GM21526 (cell line): Measurements from ENCODE around the gene PSMD12.
"Not testable (repeated sequence)": the region's sequence is repeated elsewhere in the genome, so short reads cannot be mapped to it uniquely, and the experiment has no call there.

Experiments
- ATAC-seq: cut with Tn5 transposase; IDR thresholded peaks from one replicate; pipeline ENCODE4 v1.9.1; 2021; ENCODE audit warnings: moderate library complexity; ENCODE audit not compliant: unreplicated experiment, low FRiP score

Gene PSMD12

GRCh38 chr17:67388536-67388935, 22.2 kb upstream of the PSMD12 start:
- not testable (repeated sequence) for ATAC-seq

GRCh38 chr17:67386965-67387551, 20.7 kb upstream of the PSMD12 start:
- ATAC-seq: no peak

DNA sequence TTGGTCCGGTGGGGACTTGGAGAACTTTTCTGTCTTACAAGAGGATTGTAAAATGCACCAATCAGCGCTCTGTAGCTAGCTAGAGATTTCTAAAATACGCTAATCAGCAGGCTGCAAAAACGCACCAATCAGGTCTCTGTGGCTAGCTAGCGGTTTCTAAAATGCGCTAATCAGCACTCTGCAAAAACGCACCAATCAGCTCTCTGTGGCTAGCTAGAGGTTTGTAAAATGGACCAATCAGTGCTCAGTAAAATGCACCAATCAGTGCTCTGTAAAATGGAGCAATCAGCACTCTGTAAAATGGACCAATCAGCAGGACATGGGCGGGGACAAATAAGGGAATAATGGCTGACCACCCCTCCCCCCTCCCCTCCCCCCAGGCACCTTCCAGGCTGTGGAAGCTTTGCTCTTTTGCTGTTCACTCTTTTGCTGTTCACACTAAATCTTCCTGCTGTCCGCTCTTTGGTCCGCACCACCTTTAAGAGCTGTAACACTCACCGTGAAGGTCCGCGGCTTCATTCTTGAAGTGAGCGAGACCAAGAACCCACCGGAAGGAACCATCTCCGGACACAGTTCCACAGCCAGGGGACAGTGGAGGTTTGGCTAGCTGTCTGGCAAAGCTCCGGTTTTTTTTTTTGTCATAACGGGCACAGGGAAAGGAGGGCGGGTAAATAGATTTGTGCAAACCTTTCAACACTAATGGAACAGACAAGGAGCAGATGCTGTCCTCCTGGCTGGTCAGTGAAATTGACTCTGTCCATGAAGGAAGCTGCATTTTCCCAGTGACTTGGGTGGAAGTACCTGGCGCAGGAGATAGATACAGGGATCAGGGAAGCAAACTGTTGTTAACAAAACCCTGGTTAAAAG, 19.0 kb upstream of the PSMD12 start:
- ATAC-seq: no peak

DNA sequence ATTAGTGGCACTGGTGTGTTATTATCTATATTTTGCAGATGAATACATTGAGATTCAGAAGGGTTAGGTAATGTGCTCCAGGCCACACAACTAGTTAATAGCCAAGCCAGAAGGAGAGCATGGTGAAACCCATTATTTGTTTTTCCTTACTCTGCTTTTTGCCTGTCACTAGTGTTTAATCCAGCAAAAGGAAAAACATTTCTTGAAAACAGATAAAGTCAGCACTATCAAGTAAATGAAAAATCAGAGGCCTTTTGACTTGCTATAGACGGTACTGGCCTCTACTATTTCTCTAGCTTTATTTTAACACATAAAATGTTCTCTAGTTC, 15.5 kb upstream of the PSMD12 start:
- ATAC-seq: no peak

DNA sequence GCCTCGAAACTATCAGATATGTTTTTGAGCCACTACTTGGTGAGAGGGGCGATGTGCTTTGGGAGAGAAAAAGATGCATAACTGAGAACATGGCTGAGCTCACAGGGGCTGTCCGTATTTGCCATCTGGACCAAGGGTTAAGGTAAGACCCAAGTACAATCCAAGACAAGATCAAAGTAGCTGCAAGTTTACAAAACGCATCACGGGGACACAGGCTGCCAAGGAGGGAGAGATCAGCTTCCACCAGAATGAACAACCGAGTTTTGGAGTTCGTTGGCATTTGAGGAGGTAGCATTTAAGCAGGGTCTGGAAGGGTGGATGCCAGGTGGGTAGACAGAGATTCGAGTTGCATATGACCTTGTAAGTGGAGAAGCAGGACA, 12.9 kb upstream of the PSMD12 start:
- ATAC-seq: no peak

- ATAC-seq: no peak
These were observed 12.3 kb upstream of the PSMD12 start for GRCh38 chr17:67378454-67379250.

DNA sequence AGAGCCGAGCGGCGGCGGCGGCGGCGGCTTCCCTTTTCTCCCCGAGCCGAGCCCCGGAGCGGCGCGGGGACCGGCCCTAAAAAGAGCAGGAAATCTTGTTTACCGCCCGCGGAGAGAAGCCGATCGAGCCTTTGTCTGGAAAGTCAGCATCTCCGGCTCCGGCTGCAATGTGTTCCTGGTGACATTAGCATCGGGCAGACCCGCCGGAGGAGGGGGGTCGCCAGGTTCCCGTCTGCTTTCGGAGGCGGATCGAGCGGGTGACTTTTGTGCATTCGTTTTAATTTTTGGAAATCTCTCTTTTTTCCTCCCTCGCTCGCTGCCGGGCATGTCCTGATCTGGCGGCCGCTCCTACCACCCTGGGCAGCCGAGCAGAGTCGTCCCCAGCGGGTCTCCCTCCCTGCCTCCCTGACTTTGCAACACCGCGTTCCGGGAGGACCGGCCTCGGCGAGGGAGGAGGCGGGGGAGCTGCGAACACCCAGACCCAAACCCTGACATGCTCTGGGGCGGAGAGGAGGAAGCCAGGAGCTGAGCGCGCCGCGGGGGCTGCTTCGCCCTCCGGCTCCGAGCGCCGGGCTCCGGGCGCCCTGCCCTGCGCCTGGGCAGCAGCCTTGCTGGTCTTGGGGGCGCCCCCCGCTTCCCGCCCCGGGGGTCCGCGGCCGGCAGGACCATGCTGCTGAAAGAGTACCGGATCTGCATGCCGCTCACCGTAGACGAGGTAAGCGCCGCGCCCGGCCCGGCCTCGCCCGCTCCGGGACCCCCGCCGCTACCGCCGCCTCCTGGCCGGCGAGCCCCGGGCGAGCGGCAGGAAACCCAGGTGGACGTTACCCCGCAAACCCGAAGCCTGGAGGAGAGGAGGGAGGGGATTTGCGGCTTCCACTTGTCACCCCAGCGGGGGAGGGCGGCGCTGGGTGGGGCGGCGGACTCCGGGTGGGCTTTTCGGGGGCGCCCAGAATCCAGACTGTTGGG, 11.4 kb upstream of the PSMD12 start:
- ATAC-seq: peak; percentile 19

GRCh38 chr17:67376737-67377487, 10.5 kb upstream of the PSMD12 start, which contains the start of gene PITPNC1:
Gene PITPNC1 (plus strand): TSS chr17:67377281.
- ATAC-seq: peak; percentile 59

- no peak for ATAC-seq
These were observed 10.0 kb upstream of the PSMD12 start for GRCh38 chr17:67376415-67376736.

DNA sequence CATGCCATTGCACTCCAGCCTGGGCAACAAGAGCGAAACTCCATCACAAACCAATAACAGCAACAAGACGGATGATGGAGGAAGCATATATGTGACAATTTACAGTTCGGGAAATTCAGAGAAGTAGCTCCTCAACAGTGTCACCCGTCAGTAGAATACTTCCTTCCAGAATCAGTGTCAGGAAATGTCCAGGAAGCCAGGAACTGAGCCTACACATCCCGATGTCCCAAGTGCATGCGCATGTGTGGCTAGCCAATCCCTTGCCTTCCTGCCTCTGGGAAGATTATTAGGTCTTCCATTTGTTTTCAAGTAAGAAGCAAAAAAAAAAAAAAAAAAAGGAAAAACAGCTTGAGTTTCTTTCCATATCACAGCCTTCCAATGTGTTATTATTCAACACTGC, 9.3 kb upstream of the PSMD12 start:
- no peak for ATAC-seq

DNA sequence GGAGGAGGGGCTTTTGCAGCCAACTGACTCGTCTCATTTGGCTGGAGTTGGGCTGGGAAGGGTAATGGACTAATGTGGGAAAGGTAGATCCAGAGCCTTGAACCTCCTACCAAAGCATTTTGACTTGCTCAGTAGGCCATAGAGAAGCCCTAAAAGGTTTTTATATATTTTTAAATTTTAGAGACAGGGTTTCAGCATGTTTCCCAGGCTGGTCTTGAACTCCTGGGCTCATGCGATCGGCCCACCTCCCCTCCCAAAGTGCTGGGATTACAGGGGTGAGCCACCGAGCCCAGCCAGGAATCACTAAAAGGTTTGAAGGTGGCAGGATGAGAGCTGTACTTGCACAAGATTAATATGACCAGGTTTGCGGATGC, 8.7 kb upstream of the PSMD12 start:
- no peak for ATAC-seq

DNA sequence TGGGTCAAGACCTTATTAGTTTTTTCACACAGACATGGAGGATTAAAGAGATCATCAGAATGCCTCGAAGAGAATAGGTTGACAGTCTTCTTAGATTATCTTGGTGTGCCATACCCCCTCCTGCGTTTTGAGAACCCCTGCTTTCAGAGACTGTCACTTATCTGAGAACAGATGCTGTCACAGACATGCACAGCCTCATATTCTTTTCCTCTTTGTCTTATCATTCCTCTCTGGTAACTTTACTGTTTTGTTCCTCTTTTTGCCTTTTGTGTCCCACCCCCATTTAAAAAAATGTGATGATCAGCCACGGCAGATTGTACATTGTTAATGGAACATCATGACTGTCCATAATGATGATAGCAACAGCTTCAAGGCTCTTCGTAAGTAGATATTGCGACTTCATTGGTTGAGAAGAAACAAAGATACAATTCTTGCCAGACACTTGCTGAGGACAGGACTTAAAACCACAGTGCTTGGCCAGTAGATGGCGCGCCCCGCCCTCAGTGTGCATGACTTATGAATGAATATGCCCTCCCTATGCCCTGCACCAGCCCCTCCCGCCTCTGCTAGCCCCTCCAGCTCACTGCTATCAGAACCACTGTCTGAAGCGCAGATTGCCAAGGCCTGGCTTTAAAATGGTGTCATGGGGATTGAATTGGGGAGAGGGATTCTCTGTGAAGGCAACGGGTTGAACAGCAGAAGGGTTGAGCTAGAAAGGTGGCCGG, 8.1 kb upstream of the PSMD12 start:
- ATAC-seq: no peak

DNA sequence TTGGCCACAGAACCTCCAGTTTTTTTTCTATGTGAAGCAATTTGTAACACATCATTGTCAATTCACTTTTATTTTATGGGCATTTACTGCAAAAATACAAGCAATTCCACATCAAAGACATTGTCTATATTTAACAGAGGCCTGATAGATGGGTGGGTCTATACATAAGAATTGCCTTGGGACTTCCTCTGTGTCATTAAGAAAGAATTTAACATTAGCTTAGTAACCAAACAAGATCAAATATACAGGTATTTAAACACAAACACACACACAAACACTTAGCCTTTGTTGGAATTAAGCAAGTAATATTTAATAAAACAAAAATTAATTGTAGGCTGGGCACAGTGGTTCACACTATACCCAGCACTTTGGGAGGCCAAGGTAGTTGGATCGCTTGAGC, 6.4 kb upstream of the PSMD12 start:
- ATAC-seq: no peak

DNA sequence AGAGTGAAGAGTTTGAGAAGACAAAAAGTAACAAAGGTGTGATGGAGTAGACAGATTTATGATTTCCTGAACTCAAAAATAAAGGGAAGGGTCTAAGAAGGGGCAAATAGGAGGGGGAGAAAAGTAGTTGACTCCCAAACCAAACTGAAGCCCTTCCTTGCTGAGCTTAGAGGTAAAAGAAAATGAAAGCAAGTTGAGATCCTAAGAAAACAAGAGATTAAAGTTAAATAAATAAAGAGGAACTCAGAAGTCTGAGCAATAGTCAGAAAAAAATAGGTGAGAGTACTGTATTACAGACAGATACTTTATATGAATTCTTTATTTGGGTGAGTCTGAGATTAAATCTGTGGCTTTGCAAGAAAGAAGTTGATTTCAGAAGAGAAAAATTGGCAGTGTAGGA, 3.3 kb upstream of the PSMD12 start:
- no peak for ATAC-seq

GRCh38 chr17:67365738-67366192, 612 bp downstream of the PSMD12 start:
- no peak for ATAC-seq

- no peak for ATAC-seq
These were observed 1.3 kb downstream of the PSMD12 start for GRCh38 chr17:67364847-67365737.

- ATAC-seq: no peak
These were observed 4.2 kb downstream of the PSMD12 start for GRCh38 chr17:67362173-67362572.

- ATAC-seq: no peak
These were observed 5.5 kb downstream of the PSMD12 start for GRCh38 chr17:67360880-67361279.
